ENCODE results near the gene TCTN1.
"Not testable (repeated sequence)": the region's sequence is repeated elsewhere in the genome, so short reads cannot be mapped to it uniquely, and the experiment has no call there.

TCTN1 gene

DNA sequence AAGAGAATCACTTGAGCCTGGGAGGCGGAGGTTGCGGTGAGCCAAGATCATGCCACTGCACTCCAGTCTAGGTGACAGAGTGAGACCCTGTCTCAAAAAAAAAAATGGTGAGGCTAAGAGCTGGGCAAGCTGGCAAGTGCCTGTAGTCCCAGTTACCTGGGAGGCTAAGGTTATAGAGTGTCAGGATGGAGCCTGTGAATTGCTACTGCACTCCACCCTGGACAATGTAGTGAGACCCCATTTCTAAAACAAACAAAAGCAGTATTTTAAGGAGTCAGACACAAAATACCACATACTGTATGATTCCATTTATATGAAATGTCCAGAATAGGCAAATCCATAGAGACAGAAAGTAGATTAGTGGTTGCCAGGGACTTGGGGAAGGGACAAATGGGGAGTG is 26.8 kb upstream of the TCTN1 start:
- not testable (repeated sequence) for DNase-seq

DNA sequence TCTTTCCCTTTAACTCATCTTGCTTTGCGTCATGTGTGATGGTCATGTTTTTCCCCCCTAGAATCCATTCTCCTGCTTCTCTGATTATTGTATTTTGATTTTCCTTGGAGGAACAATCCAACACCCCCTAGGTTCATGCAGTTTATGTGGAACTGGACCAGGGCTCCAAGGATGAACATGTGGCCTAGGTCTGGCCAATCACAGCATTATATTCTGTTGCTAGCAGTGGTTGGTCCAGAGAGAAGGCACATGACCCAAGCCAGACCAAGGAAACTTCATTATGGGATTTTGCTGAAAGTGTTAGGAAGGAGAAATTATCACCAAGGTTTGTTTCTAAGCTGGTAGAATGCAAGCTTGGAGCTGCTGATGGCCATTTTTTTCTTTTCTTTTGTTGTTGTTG is 23.9 kb upstream of the TCTN1 start:
- no peak for DNase-seq

DNA sequence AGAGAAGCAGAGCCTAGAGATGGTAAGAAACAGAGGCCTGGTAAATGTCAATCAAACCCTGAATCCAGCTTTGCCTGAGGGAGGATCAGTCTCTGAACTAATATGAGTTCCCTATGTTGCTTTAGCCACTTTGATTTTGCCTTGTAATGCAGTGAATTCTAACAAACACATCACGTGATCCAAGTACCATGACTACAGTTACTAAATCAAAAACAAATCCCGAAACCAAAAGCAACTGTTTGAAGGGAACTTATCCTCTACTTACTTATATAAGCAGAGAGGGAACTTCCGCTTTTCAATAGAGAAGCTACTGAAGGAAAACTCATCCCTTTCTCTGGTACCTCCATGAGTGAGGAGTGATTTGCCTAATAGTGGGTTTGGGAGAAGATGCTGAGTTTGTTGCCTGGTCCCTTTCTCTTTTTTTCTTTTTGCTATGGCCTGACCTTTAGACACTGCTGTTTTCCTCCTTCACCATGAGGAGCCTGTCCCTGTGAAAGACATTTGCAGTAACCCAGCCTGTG is 23.1 kb upstream of the TCTN1 start:
- DNase-seq = no peak

- DNase-seq = no peak
Measured at GRCh38 chr12:110591451-110592051, 22.4 kb upstream of the TCTN1 start.

- no peak for DNase-seq
Measured at GRCh38 chr12:110592078-110592477, 21.9 kb upstream of the TCTN1 start.

DNA sequence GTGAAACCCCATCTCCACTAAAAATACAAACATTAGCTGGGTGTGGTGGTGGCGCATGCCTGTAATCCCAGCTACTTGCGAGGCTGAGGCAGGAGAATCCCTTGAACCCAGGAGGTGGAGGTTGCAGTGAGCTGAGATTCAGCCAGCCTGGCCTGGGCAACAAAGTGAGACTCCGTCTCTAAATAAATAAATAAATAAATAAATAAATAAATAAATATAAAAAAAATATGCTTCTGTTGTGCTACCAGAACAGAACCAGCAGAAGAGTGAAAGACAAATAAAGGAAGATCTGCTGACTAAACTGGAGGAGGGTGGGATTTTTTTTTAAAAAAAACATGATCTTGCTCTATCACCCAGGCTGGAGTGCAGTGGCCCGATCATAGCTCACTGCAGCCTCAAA is 21.0 kb upstream of the TCTN1 start:
- not testable (repeated sequence) for DNase-seq

- no peak for DNase-seq
Measured at GRCh38 chr12:110597885-110598284, 16.0 kb upstream of the TCTN1 start.

GRCh38 chr12:110599334-110599733 is 14.6 kb upstream of the TCTN1 start:
- DNase-seq = no peak

GRCh38 chr12:110600254-110600653 is 13.7 kb upstream of the TCTN1 start:
- no peak for DNase-seq

DNA sequence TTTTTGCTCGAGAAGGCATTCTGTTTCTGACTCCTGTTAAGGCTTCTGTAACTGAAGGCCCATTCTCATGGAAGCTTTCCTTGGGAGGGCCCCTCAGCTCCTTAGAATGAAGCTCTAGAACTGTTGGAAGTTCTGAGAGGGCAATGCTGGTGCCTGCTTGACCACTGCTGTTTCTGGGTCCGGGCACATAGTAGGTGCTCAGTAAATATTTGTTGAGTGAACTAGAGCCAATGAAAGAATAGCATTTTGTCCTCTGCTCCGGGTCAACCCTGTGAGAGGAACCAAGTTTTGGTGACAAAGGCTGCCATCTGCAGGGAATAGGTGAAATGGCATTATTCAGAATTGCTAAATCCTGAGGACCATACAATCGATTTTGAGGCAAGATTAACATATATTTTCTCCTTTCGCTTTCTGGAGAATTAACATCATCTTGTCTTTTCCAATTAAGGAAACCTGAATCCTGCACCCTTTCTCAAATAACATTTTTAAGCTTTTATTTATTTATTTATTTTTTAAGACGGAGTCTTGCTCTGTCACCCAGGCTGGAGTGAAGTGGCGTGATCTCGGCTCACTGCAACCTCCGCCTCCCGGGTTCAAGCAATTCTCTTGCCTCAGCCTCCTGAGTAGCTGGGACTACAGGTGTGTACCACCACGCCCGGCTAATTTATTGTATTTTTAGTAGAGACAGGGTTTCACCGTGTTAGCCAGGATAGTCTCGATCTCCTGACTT is 11.7 kb upstream of the TCTN1 start:
- DNase-seq = not testable (repeated sequence)

DNA sequence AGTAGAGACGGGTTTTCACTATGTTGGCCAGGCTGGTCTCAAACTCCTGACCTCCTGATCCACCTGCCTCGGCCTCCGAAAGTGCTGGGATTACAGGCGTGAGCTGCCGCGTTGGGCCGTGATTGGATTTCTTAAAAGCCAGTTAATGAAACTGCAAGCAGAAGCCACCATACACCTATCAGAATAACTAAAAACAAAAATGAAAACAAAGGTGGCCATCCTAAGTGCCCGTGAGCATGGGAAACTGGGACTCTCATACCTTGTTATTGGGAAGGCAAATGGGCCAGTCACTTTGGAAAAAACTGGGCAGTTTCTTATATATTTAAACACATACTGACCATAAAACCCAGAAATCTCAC is 7.7 kb upstream of the TCTN1 start:
- no peak for DNase-seq

DNA sequence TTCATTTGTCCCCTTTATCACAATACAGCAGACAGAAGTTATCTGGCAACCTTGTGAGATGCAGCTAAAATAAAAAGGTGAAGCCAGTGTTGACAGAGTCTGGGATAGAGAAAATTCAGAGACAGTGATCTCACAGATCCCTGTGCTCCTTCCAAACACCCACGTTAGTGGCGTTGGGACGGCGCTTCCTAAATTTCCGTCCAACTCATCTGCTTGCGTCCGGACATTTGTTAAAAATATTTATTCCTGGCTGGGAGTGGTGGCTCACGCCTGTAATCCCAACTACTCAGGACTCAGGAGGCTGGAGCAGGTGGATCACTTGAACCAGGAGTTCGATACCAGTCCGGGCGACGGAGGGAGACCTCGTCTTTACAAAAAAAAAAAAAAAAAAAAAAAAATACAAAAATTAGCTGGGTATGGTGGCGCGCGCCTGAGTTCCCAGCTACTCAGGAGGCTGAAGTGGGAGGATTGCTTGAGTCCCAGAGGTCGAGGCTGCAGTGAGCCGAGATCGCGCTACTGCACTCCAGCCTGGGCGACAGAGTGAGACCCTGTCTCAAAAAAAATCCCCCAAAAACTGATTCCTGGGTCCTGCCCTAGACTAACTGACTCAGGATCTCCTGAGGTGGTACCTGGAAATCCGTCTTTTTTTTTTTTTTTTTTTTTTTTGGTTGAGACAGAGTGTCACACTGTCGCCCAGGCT is 708 bp upstream of the TCTN1 start:
- DNase-seq = no peak

GRCh38 chr12:110615171-110615570 is 1.2 kb downstream of the TCTN1 start:
- no peak for DNase-seq

- no peak for DNase-seq
Measured at GRCh38 chr12:110616471-110617115, 2.7 kb downstream of the TCTN1 start.

- no peak for DNase-seq
Measured at GRCh38 chr12:110619534-110619953, 5.6 kb downstream of the TCTN1 start.

DNA sequence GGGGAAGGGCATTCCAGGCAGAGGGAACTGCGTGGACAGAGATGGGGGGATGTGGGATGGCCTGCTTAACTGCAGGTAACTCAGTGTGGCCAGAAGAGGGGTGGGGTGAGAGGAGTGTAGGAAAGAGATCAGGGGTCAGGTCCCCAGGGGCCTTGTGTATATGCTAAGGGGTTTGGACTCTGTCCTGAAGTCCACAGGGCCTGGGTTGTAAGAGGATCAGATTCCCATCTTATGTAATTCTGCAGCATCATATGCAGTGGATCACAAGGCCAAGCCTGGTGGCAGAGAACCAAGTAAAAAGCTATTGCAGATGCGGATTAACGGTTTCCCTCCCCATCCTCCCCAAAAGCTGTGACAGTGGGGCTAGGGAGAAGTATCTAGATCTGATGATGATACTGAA is 8.7 kb downstream of the TCTN1 start:
- no peak for DNase-seq

GRCh38 chr12:110627500-110628195 is 13.7 kb downstream of the TCTN1 start:
- no peak for DNase-seq

- DNase-seq = no peak
Measured at GRCh38 chr12:110635055-110635454, 21.1 kb downstream of the TCTN1 start.

- DNase-seq = no peak
Measured at GRCh38 chr12:110636516-110636915, 22.6 kb downstream of the TCTN1 start.

GRCh38 chr12:110637869-110638441 is 24.0 kb downstream of the TCTN1 start:
- DNase-seq = no peak

DNA sequence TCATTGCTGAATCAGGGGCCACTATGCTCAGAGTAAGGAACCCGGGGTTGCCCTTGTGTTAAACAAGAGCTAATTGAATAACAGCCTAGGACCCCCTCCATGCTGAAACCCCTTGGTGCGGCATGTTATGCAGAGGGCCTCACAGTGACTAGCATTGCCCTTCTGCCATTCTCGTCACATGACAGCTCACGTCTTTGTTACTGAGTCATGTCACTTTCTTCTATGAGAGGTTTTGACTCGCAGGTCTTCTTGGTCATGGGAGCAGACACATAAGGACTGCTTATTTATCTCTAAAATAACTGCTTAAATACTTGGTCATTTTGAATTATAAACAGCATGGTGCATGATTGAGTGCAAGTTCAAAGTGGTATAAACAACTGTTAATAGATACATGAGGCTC is 24.9 kb downstream of the TCTN1 start:
- DNase-seq = no peak

DNA sequence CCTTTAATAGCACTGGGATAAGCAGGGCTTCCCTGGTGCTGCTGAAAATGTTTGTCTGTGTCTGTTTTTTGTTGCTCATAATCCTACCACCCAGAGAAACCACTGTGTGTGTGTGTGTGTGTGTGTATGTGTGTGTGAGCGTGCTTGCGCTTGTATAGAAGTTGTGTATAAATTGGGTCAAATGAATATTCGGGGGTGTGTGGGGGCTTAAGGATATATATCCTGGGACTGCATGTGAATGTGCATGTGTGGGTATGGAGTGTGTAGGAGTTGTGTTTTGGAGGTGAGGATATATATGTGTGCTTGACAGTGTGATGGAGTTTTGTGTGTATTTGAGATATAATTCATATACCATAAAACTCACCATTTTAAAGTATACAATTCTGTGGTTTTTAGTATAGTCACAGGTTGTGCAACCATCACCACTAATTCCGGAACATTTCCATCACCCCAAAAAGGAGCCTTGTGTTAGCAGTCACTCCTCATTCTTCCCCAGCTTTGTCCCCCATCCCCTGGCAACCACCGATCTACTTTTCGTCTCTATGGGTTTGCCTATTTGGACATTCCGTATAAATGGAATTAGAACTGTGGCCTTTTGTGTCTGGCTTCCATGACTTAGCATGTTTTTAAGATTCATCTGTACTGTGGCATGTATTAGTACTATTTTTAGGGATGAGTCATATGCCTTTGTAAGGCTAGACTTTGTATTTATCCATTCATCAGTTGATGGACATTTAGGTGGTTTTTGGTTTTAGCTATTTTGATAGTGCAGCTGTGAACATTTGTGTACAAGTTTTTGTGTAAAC is 25.6 kb downstream of the TCTN1 start:
- DNase-seq = no peak

Data from activated T-cell treated with anti-CD3 and anti-CD28 coated beads for 4 hours (primary cell).